ENCODE results near the gene SLC22A4.
A peak's percentile ranks its signal among the peaks of the same experiment; 100 is the strongest.

Gene SLC22A4

DNA sequence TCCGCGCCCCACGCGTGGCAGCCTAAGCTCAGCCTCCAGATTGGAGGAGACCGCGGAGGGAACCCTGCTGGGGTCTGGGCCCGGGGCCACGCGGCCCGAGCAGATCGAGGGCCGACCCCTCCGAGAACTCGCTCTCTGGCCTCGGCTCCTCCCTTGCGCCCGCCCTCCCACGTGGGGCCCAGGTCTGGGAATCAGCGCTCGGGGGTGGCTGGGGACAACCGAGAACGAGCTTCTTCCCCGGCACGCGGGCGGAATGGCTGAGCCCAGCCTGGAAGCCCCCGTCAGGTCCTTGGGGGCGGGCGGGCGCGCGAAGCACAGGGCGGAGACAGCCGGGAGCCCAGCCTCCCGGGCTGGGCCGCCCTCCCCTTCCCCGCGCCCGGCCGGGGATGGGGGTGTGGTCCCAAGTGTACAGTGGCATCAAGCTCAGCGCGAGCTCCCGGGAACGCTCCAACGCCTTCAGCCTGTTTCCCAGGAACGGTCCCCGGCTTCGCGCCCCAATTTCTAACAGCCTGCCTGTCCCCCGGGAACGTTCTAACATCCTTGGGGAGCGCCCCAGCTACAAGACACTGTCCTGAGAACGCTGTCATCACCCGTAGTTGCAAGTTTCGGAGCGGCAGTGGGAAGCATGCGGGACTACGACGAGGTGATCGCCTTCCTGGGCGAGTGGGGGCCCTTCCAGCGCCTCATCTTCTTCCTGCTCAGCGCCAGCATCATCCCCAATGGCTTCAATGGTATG is at the start of gene SLC22A4:
Gene SLC22A4 (plus strand): TSS at position 403 of the 736 bp plus-strand sequence. CDS start 223 bp downstream, at position 626.
- DNase-seq, result peak; percentile 65

DNA sequence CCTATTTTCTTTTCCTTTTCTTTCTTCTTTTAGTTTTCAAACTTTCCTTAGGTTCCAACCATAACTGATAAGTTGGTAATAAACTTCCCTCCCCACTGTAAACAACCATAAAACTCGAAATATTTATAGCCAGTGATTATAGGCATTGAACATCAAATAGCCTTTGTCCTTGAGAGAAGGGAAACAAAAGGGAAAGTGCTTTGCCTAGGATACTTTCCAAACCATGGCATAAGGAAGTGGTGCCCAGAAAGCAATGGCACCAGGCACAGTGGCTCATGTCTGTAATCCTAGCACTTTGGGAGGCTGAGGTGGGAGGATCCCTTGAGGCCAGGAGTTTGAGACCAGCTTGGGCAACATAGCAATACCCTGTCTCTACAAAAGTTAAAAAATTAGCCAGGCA is 48.6 kb upstream of the SLC22A4 start:
- DNase-seq, result no peak

DNA sequence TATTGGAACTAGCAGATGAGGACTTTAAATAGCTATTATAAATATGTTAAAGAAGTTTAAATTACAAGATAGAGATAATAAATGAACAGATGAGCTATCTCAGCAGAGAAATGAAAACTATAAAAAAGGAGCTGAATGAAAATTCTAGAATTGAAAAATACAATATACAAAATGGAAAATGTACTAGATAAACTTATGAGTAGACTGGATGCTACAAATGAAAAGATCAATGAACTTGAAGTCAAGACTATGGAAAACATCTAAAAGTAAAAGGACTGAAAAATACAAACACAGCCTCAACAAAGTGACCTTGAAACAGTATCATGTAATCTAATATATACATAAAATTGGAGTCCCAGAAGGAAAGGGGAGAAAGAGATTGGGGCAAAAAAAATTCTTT is 47.4 kb upstream of the SLC22A4 start:
- no peak for DNase-seq

DNA sequence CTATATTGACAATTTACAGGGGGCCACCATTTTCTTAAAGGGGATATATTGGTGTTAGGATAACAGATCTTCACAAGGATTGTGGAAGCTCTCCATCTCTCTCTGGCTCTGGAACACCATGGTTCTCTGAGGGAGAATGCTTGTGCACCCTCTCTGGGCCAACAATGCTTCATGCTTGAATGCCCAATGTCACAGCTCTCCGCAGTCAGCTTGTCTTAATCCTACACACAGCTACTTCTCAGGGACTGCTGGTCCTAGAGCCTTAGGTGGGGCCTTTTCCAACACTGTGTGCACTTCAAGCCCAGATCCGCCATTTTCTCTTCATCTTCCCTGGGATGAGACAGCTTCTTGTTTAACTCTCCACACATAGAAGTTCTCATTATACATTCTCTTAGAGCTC is 43.6 kb upstream of the SLC22A4 start:
- DNase-seq, result no peak

DNA sequence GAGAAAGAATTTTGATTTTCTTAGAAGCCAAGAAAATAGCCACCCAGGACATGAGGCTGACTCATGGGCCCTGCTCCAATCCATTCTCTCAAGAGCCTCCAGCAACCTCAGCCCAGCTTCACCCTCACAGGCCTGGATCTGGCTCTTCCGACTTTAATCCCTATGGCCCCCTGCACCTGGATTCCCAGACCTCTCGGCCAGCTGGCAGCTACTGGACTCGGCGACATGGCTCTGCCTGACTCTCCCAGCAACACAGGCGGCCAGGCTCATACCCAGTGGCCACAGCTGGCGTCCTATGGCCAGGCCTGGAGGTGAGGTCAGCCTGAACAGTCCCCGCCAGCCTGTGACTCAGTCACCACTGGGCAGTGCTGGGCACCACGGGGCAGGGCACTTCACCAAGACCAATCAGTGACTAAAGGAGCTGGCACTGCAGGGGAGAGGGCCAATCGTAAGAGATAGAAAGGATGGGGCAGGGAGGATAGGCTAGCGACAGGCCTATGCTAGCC is 42.9 kb upstream of the SLC22A4 start:
- no peak for DNase-seq

DNA sequence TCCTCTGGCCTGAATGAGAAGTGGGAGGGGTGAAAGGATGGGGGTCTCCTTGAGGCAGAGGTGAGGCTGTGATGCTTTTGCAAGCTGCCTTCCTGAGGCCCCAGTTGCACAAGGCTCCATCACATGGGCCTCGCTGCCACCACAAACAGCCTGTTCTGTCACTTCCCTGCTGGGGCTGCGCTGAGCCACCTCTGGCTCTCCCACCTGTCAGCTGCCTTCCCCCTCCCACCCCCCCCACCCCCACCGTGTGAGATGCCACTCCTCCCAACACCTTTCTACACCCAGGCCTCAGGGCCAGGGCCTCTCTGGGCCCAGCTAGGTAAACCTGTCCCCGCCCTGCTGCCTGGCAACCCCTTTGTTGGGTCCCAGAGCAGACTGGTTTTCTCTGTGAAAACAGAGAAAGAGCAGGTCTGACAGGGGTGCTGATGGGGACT is 41.2 kb upstream of the SLC22A4 start:
- peak; percentile 24 for DNase-seq

DNA sequence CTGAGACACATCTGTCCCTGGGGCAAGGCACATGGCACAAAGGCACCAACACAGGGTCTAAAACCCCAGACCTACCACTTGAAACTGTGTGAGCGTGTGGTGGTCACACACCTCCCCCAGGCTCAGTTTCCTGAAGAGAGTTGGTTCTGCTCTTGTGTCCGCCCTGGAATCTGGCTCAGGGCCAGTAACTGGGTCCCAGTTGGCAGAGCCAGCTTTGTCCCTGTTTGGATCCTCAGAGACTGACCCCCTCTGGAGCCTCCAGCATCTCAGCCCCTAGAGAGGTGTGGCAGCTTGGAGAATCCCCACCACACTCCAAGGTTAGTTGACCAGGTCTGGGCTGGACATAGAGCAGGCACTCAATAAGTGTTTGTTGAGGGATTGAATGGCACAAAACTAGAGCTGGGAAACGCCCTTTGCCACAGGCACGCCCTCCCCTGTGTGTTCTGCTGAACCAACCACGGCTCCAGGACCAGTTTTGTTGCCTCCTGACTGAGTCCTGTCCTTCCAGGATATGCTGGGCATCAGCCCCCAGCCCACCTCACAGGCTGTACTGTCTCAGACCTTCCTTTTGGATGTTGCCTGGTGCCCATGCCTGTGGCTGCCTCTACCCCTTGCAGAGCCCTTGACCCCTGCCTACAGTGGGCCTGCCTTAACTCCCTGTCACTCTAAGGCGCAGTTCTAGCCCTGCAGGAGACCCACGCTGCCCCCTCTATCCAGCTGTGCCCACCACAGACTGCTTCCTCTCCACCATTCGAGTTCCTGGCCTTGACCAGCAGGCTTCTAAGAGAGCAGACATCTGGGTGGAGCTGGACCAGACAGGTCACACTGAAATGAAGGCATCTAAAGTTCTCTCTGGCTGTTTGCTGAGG is 40.5 kb upstream of the SLC22A4 start:
- peak; percentile 2 for DNase-seq

DNA sequence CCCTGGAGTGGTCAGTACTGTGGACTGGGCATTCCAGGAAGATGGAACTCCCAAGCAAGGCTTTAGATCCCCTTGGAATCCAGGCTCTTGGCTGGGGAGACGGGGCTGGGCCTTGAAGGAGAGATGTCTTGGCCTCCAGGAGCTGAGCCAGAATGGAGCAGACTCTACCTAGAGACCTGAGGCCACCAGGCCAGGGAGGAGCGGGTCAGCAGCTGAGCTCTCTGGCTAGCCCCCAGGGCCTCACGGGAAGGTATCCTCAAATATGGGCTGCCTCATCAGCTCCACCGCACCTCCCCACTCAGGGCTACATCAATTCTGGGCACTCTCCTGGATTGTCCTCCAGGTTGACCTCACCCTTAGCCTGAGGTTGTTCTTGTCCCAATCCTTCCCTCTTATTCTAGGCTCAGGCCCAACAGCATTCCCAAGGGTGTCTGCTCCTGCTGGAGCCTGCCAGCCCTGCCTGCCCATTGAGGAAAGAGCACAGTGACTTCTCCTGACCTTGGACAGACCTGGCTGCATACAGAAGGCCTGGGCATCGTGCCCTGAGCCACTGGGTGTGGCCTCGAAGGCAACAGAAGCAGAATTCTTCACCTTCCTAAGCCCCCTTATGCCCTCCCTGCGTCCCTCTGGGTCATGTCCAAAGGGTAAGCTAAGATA is 39.7 kb upstream of the SLC22A4 start:
- DNase-seq, result no peak

DNA sequence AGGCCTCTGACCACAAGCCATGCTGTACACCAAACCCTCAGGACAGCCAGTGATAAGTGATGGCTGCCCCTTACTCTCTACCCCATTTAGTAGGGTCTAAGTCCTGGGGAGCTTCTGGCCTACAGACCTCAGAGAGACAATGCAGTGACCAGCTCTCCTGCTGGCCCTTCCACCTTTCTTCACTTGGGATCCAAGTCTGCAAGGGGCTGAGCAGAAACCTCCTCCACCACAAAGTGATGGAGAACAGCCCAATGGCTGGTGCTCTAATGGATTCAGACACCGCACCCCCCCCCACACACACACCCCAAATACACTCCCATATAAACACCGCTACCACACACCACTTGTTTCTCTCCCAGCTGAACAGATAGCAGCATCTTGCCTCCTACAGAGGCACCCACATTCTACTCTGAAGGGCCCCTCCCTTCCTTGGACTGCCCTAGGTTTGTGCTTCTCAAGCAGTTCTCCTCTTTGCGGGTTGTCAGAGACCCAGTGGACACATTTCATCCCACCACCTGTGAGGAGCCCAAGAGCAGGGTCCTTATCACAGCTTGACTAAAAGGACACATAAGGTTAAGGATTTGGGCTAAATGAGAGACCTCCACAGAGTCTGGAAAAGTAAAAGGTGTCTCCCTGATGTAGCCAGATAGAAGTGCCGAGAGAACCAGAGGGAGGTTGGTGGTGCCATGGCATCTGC is 38.0 kb upstream of the SLC22A4 start:
- no peak for DNase-seq

DNA sequence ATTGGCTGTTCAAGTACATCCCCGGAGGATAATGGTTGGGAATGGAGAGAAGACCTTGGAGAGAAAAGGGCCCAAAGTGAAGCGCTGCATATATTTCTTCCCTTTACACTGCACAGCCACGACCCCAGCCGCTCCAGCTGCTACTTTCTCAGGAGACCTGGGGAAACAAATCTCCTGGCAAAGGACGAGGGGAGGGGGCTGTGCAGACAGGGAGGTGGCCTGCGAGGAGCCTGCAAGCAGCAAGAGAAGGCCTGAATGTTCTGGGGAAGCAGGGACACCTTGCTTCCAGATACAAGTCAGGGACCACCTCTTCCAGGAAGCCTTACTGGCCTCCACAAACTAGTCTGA is 37.4 kb upstream of the SLC22A4 start:
- DNase-seq, result no peak

DNA sequence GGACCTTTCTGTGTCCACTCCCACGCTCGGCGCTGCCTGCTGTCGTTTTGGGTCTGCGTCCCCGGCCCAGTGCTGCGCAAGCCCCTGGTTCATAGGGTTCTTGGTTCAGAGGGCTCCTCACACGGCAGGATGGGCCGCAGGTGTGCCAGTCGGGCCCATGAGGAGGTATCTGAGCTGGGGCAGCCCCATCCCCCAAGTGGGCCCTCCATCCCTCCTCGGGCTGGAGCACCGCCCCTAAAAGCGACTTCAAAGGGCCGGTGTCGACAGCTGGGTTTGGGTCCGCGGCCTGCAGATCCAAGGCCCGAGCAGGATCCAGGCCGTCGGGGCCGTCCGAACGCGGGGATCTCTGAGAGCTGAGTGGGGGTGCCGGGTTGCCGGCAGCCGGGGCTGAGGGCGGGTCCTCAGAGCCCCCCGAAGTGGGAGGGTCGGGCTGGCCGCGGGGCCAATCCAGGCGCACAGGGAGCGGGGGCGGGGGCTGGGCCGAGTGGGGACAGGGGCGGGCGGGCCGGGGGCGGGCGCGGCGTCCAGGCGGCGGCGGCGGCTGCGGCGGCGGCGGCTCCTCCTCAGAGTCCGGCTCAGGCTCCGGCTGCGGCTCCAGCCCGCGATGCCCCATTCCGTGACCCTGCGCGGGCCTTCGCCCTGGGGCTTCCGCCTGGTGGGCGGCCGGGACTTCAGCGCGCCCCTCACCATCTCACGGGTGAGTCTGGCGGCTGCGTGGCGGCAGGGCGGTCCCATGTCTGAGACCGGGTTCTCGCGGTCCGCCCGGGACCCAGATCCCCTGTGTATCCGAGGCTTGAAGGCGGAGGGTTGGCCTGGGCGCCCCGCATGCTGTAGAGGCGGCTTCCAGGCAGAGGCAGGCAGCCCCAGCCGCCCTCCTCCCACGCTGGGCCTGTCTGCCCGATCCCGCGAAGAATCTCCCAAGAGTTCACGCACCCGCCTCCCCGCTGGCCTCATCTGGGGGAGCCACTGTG is 36.8 kb upstream of the SLC22A4 start, which contains the start of gene PDLIM4:
Gene PDLIM4 (plus strand): TSS at position 566 of the 971 bp plus-strand sequence. CDS start 39 bp downstream, at position 605.
- peak; percentile 12 for DNase-seq

DNA sequence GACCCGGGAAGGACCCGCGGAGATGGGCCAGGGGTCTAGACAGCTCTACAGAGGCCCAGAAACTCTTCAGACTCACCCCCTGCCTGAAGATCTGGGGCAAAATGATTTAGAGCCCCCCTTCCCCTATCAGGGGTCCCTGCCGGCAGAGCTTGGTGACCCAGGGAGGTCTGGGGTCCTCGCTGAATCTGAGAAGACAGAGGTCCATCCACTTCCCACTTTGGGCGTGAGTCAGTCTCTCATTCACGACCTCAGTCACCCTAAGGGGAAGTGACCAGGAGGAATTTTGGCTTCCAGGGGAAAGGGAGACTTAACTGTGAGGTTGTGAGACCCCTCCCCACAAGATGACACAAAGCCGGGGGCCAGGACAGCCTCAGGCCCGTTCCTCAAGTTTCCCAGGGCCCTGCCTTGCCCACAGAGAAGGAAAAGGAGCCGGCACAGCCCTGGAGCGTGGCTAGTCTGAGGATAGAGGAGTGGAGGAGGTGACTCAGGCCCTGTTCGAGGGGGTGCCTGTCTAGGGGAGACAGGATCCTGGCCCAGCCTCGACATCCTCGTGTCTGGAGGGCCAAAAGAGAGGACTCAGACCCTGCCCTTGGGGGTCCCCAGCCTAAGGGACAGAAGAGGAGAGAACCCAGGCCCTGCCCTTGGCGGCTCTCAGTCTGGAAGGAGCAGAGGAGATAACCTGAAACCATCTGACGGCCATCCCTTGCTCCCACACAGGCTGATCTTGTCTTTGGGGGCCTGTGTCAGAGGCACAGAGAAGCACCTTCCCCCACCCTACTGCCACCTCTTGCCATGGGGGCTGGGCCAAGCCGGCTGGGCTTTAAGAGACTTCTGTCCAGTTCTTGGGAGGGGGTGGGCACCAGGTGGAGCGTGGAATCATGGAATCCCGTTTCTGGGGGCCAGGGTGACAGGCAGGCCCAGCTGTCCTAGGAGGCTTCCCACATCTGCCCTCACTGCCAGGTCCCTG is 35.8 kb upstream of the SLC22A4 start:
- DNase-seq, result no peak

DNA sequence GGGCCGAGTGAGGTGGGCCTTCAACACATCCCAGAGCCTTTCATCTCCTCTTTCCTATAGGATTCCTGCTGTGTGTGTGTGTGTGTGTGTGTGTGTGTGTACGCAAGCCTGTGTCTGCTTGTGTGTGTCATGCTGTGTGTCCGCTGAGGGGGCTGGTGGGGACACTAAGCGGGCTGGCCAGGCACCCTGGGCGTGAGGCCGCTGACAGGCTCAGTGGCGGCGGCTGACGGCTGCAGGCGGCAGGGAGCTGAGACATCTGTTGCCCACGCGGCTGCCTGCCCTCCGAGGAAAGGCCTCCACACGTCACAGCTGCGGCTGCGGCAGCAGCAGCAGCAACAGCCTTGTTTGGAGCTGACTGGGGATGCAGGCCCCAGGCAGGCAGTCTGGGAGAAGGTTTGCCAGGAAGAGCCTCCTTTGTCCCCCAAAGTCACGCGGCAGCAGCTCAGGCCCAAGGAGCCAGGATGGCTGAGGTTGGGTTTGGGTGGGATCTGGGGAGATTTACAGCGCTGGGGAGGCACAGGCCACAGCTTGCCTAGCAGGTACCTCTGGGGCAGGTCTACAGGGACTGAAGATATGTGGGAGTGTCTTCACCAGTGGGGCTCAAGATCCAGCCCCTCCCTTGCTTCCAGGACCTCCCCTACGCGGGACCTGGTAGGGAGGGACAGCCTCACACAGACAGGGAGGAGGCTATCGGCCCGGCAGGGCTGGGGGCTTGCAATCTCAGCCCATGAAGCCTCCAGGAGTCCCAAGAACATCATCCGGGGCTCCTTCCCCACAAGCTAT is 34.9 kb upstream of the SLC22A4 start:
- no peak for DNase-seq

DNA sequence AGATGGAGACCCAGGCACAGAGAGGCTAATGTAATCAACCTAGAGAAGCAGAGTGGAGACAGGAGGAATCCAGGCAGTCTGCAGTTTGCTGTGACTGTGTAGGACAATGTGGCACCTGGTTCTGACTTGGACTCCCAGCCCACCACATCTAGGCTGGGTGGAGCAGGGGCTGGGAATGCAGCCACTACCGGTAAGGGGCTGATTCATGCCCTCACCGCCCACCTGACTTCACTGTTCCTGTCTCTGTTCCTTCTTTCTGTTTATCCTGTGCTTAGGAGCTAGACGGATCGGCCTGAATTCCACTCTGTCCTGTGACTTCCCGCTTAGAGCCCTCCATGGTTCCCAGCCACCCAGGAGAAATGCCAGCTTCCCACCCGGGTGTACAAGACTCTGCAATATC is 34.1 kb upstream of the SLC22A4 start:
- no peak for DNase-seq

DNA sequence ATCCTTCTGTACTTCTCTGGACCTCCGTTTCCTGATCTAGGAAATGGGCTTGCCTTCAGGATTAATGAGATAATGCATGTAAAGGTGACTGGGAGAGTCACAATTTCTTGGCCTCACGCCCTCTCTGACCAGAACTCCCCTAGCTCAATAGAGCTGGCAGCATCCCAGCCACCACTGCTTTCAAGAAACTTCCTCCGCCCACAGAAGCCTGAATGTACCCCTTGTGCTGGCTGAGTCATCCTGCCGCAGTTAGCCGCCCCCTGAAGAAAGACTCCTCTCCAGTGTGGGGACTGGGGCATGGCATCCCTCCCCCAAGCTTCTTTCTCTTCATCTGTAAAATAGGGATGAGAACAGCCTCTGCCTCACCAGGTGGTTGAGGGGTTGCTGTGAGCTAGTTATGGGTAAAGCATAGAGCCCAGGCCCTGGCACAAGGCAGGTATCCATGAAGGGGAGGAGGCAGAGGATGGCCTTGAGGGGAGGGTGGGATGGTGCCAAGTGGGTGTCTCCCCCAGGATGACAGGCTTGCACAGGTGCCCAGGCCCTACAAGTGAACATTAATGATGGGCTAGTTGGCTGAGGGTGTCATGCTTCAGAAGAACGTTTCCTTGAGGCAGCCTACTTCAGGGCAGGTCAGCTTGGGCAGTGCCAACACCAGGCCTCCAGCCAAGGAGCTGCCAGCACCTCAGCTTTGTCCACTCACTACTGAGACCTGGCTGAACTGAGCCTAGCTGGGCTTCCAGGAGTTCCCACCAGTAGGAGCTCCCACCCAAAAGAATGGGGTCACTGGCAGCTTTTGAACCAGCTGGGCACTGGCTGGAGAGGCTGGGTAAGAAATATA is 33.3 kb upstream of the SLC22A4 start:
- no peak for DNase-seq

DNA sequence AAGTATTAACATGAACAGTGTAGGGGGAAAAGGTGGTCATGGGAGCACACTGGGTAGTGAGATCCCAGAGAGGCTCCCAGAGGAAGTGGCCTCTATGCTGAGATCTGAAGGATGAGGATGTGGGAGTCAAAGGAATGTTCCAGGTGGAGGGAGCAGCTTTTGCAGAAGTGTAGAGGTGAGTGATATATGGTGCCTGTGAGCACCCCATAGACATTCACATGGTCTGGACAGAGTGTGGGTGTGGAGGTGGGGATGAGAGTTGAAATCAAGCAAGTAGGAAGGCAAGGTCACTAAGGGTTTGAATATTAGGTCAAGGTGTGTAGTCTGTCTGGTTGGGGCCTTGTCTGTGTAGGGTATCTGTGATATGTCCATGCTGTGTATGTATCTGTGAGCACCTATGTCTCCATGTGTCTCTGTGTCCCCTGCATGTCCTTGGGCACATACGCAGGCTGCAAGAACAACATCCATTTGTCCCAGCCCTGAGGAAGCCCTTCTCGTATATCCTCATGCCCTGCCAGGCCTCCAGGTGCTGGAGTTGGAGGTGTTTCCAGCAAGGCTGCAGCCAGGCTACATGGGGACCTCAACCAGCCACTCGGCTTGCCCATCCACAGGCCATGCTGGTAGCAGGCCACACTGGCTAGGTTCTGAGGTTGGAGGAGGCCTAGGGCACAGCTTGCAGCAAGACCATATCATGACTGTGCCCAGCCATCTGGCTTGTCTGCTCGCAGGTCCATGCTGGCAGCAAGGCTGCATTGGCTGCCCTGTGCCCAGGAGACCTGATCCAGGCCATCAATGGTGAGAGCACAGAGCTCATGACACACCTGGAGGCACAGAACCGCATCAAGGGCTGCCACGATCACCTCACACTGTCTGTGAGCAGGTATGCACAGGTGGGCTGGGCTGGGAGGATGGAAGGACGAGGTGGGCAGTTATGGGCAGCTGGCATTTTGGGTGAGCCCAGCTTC is 32.0 kb upstream of the SLC22A4 start:
- no peak for DNase-seq

DNA sequence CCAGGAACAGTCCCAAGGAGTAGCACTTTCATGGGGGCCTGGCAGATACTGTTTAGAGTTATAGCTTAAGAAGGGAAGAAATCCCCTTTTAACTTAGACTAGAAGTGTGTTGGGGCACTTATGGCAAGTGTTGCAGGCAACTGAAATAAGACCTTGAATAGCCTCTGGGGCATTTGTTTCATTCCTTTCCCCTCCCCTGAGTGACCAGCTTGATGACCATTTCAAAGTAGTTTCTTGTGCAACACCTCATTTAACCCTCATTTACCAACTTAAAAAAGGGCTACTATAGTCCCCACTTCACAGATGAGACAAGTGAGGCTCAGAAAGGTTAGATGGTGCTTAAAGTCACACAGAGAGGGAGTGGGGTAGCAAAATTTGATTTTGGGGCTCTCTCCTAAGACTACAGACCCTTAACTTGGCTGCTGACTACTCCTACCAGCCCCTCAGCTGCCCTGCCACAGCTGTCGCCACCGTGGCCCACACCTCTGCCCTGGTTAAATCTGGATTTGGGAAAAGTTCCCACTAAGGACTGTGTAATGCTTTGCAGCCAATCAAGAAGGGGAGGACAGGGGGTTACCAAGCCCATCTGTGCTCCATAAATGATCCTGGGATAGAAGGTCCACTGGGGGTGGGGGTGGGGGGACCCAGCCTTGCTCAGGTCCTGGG is 31.2 kb upstream of the SLC22A4 start:
- no peak for DNase-seq
